Right ventricle myocardium superior (tissue), 1 donor: Measurements from ENCODE around the gene PIAS4. TPM values are rescaled to one million over a fixed set of nuclear protein-coding genes. Genes with fewer than 3 reads are reported as not detected.

ENCODE experiments used
- ATAC-seq: fragments of 200-7000 bp; cut with Tn5 transposase; one replicate; pipeline ENCODE4 v1.9.1; 2020; ENCODE audit warnings: mild to moderate bottlenecking; ENCODE audit not compliant: poor library complexity
- DNase-seq: peaks from one replicate; pipeline ENCODE4 v3.0.0-alpha.2; 2020
- intact Hi-C: fragments of 100-400 bp; cut with DNase I; formaldehyde crosslinking; loops from one replicate; pipeline ENCODE4 v1.11.2; 2022
- total RNA-seq: library from RNA; stranded (reverse); fragmentation: NEBNext Ultra II Directional; extraction: Animal tissue kit (Norgen Biotek cat#: 25700); gene quantifications from one replicate; pipeline ENCODE4 v1.2.1, GENCODE V29; 2021
- donor health status: DM: no; HTN: yes; CAD: no; lungs with severe emphysema.

Gene PIAS4
- total RNA-seq, 1 donor from 2014 or later: 16.7 TPM

DNA sequence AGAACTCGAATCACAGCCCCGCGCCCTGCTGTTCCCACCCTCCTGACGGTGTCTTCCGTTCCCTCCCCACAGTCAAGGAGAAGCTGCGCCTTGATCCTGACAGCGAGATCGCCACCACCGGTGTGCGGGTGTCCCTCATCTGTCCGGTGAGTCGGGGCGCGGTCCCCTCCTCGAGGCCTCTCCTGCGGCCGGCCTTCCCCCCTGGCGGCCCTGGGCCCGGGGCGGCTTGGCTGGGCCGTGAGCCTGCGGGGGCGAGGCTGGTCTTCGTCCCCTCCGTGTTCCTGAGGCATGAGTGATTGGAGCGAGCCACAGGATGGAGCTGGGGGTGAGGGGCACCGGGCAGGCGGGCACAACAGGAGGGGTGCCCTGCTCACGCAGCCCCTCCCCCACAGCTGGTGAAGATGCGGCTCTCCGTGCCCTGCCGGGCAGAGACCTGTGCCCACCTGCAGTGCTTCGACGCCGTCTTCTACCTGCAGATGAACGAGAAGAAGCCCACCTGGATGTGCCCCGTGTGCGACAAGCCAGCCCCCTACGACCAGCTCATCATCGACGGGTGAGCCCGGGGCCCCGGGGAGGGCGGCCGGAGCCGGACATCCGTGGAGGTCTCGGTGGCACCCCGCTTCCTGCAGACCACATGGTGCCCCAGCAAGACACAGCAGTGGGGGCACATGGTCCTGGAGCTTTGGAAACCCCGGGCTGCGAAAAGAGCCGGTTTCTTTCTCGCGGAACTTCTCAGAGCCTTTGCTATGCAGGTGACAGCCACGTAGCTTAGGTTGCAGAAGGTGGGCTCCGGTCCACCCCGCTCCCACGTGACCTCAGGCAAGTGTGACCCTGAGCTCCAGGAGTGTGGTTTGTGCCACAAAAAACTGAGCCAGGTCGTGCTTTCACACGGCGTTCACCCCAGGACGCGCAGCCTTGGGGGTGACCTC, 25.8 kb downstream of the PIAS4 start:
- intact Hi-C loops: no loop called here
- DNase-seq: no peak
- ATAC-seq: no peak

GRCh38 chr19:4034048-4035017, 26.8 kb downstream of the PIAS4 start:
- DNase-seq (no peak), ATAC-seq (no peak)
- intact Hi-C loops: no loop called here

DNA sequence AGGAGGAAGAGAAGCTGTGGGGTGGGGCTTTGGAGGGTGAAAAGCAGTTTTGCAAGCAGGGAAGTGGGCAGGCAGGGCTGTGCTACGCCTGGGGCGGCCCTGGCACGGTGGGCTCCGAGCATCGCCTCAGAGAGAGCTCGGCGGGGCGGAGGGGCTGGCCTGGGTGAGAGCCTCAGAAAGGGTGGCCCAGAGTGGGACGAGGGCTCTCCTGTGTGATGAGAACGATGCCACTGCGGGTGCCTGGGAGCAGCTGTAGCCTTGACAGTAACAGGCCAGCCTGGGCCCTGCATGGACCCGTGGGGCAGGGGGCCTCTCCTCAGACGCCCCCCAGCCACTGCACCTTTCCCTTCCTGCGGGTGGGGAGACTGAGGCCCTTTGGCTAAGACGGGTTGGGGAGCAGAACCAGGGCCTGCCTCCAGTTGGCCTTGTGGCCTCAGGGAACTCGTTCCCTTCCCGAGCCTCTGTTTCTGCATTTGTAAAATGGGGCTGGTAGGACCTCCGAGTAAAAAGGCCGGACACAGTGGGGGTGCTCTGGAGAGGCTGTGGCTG, 27.6 kb downstream of the PIAS4 start:
- ATAC-seq (no peak), DNase-seq (no peak)
- intact Hi-C loops: no loop called here

GRCh38 chr19:4035582-4035981, 28.0 kb downstream of the PIAS4 start:
- intact Hi-C loops: no loop called here
- ATAC-seq: no peak

DNA sequence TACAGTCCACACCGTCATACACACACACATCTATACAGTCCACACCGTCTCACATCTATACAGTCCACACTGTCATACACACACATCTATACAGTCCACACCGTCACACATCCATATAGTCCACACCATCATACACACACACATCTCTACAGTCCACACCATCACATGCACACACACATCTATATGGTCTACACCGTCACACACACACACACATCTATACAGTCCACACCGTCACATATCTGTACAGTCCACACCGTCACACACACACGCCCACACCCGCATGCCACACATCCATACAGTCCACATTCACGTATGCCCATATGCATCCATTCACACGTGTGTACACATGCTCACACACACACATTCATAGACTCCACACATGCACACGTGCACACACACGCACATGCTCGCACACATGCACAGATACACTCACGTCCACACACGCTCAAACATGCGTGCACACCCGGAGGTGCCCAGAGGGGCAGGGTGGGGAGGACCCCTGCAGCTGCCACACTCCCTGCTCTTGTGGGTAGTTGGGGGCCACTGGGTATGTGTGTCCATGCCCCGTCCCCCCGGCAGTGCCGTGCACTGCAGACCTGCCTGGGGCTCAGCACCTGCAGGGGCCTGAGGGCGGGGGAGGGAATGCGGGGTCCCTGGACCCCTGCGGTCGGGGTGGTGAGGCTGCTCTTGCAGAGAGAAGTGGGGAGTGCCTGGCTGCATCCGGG, 29.2 kb downstream of the PIAS4 start:
- DNase-seq: no peak
- intact Hi-C loops: no loop called here
- no peak for ATAC-seq

More at GRCh38 chr19:4035582-4035981, 28.0 kb downstream of the PIAS4 start:
- no peak for DNase-seq

DNA sequence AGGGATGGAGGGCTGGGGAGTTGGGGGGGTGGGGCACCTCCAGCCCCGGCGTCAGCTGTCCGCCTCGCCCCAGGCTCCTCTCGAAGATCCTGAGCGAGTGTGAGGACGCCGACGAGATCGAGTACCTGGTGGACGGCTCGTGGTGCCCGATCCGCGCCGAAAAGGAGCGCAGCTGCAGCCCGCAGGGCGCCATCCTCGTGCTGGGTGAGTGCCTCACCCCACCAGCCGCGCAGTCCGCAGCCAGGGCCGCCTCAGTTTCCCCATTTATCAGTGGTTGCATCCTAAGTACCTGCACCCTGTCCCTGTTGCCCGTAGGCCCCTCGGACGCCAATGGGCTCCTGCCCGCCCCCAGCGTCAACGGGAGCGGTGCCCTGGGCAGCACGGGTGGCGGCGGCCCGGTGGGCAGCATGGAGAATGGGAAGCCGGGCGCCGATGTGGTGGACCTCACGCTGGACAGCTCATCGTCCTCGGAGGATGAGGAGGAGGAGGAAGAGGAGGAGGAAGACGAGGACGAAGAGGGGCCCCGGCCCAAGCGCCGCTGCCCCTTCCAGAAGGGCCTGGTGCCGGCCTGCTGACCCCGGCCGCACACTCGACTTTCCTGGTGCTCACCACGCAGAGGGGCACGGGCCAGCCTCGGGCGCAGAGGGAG, 29.9 kb downstream of the PIAS4 start:
- DNase-seq: no peak

DNA sequence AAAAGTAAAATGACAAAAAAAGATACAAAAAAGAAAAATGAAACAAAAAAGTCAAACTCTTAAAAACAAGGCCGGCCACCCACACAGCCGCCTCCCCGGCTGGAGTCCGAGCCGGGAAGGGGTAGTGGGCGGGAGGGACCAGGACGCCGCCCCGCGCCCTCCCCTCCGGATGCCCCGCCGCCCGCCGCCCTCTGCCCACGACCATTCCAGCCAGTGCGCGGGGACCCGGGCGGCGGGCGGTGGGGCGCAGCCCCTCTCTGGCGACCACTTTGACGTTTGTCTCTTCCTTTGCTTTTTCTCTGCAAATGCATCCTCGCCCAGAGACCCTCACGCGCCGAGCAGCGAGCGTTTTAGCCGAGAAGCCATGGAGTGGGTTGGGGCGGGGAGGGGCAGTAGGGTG, 30.5 kb downstream of the PIAS4 start:
- intact Hi-C loops: no loop called here
- ATAC-seq (no peak), DNase-seq (no peak)

More for the DNA sequence above, 29.9 kb downstream of the PIAS4 start:
- intact Hi-C loops: no loop called here
- no peak for ATAC-seq

DNA sequence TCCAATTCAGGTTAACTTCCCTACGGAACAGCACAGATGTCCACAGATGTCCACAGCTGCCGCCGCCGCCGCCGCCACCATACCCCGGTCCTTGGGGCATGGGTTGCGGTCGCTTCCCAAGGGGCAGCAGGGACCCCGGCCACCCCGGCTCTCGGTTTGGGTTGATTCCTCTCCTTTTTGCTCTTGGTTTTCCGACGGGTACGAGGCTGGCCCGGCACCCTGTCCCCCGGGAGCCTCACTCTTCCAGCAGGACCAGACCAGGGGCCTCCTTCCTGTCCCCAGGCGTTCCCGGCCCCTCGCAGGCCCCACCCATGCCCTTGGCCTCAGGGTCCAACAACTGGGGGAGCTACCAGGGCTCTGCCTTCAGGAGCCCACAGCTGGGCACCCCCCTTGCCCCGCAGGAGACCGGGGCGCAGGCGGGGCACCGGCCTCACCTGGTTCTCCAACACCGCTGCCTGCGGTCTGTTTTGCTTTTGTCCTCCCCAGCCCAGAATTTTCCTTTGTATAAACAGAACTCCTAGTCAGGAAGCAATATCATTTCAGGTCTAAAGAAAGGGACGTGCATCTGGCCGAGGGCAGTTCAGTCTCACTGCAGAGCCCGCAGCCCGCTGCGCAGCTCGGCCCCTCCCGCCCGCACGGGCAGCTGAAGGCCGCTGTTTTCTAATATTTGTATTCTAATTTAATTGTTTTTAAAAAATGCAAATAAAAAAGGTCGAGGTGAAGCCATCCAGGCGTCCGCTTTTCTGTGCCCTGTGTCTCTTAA, 31.3 kb downstream of the PIAS4 start:
- intact Hi-C loops: no loop called here
- DNase-seq: no peak
- no peak for ATAC-seq

DNA sequence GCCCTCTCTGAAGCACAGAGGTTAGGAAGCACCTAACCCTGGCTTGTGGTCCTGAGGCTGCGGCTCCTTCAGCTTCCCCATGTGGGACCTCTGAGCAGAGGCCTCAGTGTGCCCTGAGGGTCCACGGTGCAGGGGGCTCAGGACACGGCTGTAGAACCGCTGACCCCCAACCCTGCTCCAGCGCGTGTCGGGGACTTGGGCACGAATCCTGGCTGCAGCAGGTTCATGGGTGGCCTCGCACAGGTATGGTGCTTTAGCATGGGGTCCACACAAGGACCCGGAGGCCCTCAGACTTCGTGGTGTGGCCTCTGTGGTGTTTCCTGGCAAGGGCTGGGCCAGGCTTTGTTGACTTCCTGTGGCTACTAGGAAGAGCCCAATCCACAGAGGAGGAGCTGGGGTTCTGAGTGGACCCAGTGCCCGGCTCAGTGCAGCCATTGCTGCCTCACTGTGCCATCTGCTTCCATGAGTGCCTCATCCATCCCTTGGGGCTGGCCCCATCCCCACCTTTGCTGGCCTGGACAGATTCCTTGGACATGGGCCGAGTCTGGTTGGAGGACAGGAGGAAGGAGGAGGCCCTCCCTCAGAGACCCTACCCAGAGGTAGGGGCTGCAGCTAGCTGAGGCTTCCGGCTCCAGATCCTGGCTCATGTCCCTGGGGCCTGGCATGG, 34.7 kb downstream of the PIAS4 start:
- DNase-seq (no peak), ATAC-seq (peak; percentile 4)
- intact Hi-C loops: no loop called here

- no peak for DNase-seq
- peak; percentile 16 for ATAC-seq
- intact Hi-C loops: no loop called here
Observed at GRCh38 chr19:4042731-4043082, 35.2 kb downstream of the PIAS4 start.

- intact Hi-C loops: no loop called here
Observed at GRCh38 chr19:4043401-4043800, 35.9 kb downstream of the PIAS4 start.

DNA sequence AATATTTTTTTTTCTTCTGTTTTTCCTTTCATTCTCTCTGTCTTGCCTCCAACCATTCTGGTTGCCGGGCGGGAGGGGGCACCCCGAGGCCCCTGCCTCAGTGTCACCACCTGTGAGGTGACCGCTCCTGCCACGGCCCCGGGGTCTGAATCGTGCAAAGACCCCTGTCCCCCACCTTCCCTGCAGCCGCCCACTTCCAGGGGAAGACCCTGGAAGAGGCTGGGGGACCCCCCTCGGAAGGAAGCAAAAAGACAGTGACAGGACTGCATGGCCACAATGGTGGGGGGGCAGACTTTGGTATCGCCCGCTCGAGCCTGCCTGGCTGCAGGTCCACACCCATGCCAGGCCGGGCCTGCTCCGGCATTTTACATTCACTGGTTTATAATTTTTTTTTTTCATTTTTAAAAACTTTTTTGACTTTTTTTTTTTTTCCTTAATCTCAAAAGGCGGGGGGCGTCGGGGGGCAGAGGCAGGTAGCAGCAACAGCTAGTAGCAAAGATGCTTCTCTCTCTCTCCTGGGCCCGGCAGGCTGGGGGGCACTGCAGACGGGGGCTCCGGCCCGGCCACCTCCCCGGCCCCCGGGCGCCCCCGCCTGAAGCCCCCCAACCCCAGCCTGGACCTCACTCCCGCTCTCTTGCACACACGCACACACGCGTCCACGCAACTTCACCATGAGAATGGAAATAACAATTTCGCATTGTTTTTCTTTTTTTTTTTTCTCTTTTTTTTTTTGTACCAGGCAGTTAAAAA, 36.6 kb downstream of the PIAS4 start:
- intact Hi-C loops: no loop called here
- no peak for ATAC-seq
- DNase-seq: no peak

More at GRCh38 chr19:4043401-4043800, 35.9 kb downstream of the PIAS4 start:
- ATAC-seq: no peak
- no peak for DNase-seq

- no peak for ATAC-seq
- intact Hi-C loops: no loop called here
- DNase-seq: no peak
Observed at GRCh38 chr19:4044990-4045465, 37.5 kb downstream of the PIAS4 start.

DNA sequence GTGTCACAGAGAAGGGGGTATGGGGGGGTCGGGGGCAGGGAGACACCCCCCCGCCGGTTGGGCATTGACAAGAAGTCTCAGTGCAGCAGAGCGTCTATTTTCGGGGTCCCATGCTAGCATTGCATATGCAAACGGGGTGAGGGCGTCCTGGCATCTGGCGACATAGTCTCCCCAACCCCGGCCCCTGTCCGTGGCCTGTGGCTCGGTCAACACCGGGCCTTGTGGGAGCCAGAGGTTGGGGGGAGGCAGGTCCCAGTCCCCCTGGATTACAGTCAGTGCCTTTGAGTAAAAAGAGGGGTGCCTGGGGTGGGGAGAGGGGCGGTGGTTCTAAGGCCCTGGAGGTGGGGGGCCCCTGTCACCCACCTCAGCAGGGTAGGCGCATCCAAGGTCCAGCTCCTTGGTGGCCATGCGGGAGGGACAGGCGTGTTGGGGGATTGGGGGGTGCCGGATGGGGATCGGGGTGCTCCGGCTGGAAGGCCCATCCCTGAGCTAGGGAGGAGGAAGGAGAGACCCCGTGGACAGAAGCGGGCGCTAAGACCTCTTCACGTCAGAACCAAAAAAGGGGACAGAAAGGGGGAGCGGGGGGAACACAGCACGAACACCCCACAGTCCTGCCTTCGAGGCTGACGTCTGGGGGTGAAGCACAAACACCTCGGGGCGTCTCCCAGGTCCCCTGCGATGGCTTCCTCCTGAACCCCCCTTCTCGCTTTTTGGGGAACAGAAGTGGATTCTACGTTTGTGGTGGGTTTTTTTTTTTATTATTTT, 38.2 kb downstream of the PIAS4 start:
- ATAC-seq (no peak), DNase-seq (no peak)
- intact Hi-C loops: no loop called here

DNA sequence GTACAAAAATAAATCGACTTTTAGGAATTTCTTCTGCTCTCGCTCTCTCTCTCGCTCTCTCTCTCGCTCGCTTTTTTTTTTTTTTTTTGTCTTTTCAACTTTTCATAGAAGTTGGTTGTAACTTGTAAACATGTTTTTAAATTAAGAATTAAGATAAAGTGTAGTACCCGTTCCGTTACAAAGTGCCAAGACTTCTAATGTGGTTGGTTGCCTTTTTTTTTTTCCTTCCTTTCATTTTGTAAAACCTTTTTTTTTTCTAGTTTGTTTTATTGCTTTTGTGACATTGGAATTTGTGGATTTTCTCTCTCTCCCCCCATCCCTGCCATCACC, 38.8 kb downstream of the PIAS4 start:
- intact Hi-C loops: no loop called here
- DNase-seq (no peak), ATAC-seq (no peak)
